Upper lobe of left lung (tissue), 4 donors: ENCODE measurements around the gene ME1.

Experiments
- CTCF ChIP-seq, 6 experiments: fragments of 450-650 bp in 4 of 6; fragments of 200-600 bp in 2 of 6; sonication (generic) in 2 of 6; IDR thresholded peaks; one replicate each; pipeline ENCODE4 v1.5.1; 2016 to 2019; ENCODE audit warnings: antibody characterized with exemption in 6 of 6
- POLR2A ChIP-seq, 4 donors: fragments of 450-650 bp; IDR thresholded peaks; one replicate each; pipeline ENCODE4 v1.5.1; 2016 to 2017; ENCODE audit warnings: antibody characterized with exemption in 4 of 4, mild to moderate bottlenecking in 2 of 4

GRCh38 chr6:83199863-83200225, 231.0 kb downstream of the ME1 start:
- TF ChIP-seq CTCF (IDR thresholded peaks at IDR 0.05) (no peak), POLR2A (IDR thresholded peaks at IDR 0.05) (no peak)
